ENCODE results near the gene TNFRSF9. TPM values are rescaled to one million over a fixed set of nuclear protein-coding genes. Genes with fewer than 3 reads are reported as not detected.

TNFRSF9 gene
- polyA plus RNA-seq, 1 of the 3 experiments (the other 2 are of a cell fraction), result 2.9 TPM

GRCh38 chr1:7899741-7900140 lies 40.9 kb downstream of the TNFRSF9 start:
- ChIA-PET POLR2A (no interaction called here), CTCF (interaction anchor here (1.0 to 2.8 kb wide), 2 partner anchors 147 to 231 kb away, joined by 3 to 21 read pairs; no protein-coding TSS in a partner anchor)
- no peaks in the 10 kb centered on the region for H4K20me1 ChIP-seq (ENCODE audit: insufficient read depth)
- H3K27me3 ChIP-seq (ENCODE audit: insufficient read depth), result no peaks in the 10 kb centered on the region
- TF ChIP-seq SMC3 (IDR thresholded peaks at IDR 0.05; ENCODE audit: low read depth, low read length), result no peak
- no peak for TF ChIP-seq MEF2A (IDR thresholded peaks at IDR 0.05; ENCODE audit: borderline replicate concordance, low read depth)
- TF ChIP-seq RXRA (IDR thresholded peaks at IDR 0.05; ENCODE audit: borderline replicate concordance, low read depth), result no peak
- TF ChIP-seq RAD21 (IDR thresholded peaks at IDR 0.05; ENCODE audit: low read length), result no peak
- no peak for TF ChIP-seq USF2 (IDR thresholded peaks at IDR 0.05; ENCODE audit: borderline replicate concordance, low read depth, low read length)
- no peak for TF ChIP-seq GABPA (IDR thresholded peaks at IDR 0.05; ENCODE audit: low read depth)
- TF ChIP-seq TCF12 (IDR thresholded peaks at IDR 0.05), result no peak
- no peak for TF ChIP-seq CHD2 (IDR thresholded peaks at IDR 0.05; ENCODE audit: low read length, partially characterized antibody)
- no peak for TF ChIP-seq EZH2phosphoT487 (IDR thresholded peaks at IDR 0.05; ENCODE audit: borderline replicate concordance, low read depth)
- TF ChIP-seq CTCF (IDR thresholded peaks at IDR 0.05), result no peak
- TF ChIP-seq JUND (IDR thresholded peaks at IDR 0.05), result no peak
- no peak for TF ChIP-seq TAF1 (IDR thresholded peaks at IDR 0.05; ENCODE audit: borderline replicate concordance, low read depth, low read length)
- no peak overlapping the region for H3K4me2 ChIP-seq
- no peaks in the 10 kb centered on the region for H3K9me2 ChIP-seq
- H3K79me2 ChIP-seq (ENCODE audit: insufficient read depth), result no peaks in the 10 kb centered on the region
- peaks cover 7% of the 10 kb centered on the region for H3F3A ChIP-seq (replicated peaks; ENCODE audit: insufficient read depth)
- no peak overlapping the region for H3K9ac ChIP-seq
- 84% methylated on average over 4 of the region's 4 CpGs for WGBS (ENCODE audit: low lambda C conversion rate)
- no peak overlapping the region for H3K4me3 ChIP-seq (ENCODE audit: low read depth in 2 of 2, low read length in 1 of 2)
- H2AFZ ChIP-seq (ENCODE audit: low read depth), result no peak overlapping the region
- H3K27ac ChIP-seq (ENCODE audit: low read depth in 2 of 2, low read length in 1 of 2), result no peak overlapping the region
- H3K4me1 ChIP-seq (ENCODE audit: control insufficient read depth in 1 of 2, insufficient read depth in 2 of 2, low read depth in 1 of 2, low read length in 1 of 2), result no peaks in the 10 kb centered on the region
- no peaks in the 10 kb centered on the region for H3K9me3 ChIP-seq
- no peak for DNase-seq
- H3K36me3 ChIP-seq (replicated peaks in 1 of 2; ENCODE audit: control insufficient read depth in 1 of 2, insufficient read depth in 2 of 2, low read length in 1 of 2), result no peaks in the 10 kb centered on the region

DNA sequence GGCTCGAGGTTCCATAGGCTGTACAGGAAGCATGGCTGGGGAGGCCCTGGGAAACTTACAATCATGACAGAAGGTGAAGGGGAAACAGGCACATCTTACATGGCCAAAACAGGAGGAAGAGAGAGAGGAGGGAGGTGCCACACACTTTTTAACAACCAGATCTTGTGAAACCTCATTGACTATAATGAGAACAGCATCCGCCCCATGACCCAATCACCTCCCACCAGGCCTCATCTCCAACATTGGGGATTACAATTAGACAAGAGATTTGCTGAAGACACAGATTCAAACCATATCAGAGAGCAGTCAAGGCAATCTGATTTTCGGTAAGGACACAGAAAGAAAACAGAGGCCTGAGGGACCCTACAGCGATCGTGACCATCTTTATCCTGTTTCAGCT lies 41.7 kb downstream of the TNFRSF9 start:
- 88% methylated on average over 5 of the region's 5 CpGs for WGBS (ENCODE audit: low lambda C conversion rate)
- ChIA-PET POLR2A (no interaction called here), CTCF (interaction anchor here (1.0 to 2.8 kb wide), 2 partner anchors 147 to 230 kb away, joined by 3 to 21 read pairs; no protein-coding TSS in a partner anchor)
- Histone ChIP-seq H3K4me1 (ENCODE audit: control insufficient read depth in 1 of 2, insufficient read depth in 2 of 2, low read depth in 1 of 2, low read length in 1 of 2) (no peaks in the 10 kb centered on the region), H3K9ac (no peak overlapping the region), H3K4me2 (no peak overlapping the region), H3K9me2 (no peaks in the 10 kb centered on the region), H3K4me3 (ENCODE audit: low read depth in 2 of 2, low read length in 1 of 2) (no peak overlapping the region), H3F3A (replicated peaks; ENCODE audit: insufficient read depth) (peaks cover 11% of the 10 kb centered on the region), H3K36me3 (replicated peaks in 1 of 2; ENCODE audit: control insufficient read depth in 1 of 2, insufficient read depth in 2 of 2, low read length in 1 of 2) (no peaks in the 10 kb centered on the region), H3K27ac (ENCODE audit: low read depth in 2 of 2, low read length in 1 of 2) (no peak overlapping the region), H3K27me3 (ENCODE audit: insufficient read depth) (no peaks in the 10 kb centered on the region), H3K9me3 (no peaks in the 10 kb centered on the region), H4K20me1 (ENCODE audit: insufficient read depth) (no peaks in the 10 kb centered on the region), H3K79me2 (ENCODE audit: insufficient read depth) (no peaks in the 10 kb centered on the region), H2AFZ (ENCODE audit: low read depth) (no peak overlapping the region)
- TF ChIP-seq NFIC (IDR thresholded peaks at IDR 0.05; ENCODE audit: borderline replicate concordance) (no peak), TAF1 (IDR thresholded peaks at IDR 0.05; ENCODE audit: borderline replicate concordance, low read depth, low read length) (no peak)
- no peak for DNase-seq
